Choroid plexus epithelial cell (primary cell): ENCODE data around the gene PCNA.
A peak's percentile ranks its signal among the peaks of the same experiment; 100 is the strongest.

Experiments
- DNase-seq: peaks from one replicate; pipeline ENCODE4 v3.0.0-alpha.2; 2010; ENCODE audit warnings: low read depth
- H3K4me3 ChIP-seq: 2 replicates; pipeline ENCODE4 v1.5.1; 2011; ENCODE audit warnings: low read depth, mild to moderate bottlenecking, control low read depth, low read length, moderate library complexity
- CTCF ChIP-seq: conservative IDR thresholded peaks from 2 replicates; pipeline ENCODE4 v1.5.1; 2011; ENCODE audit warnings: low read depth, mild to moderate bottlenecking, control low read depth, inconsistent platforms, low read length, moderate library complexity

Gene PCNA

GRCh38 chr20:5156675-5157448 lies 37.1 kb upstream of the PCNA start:
- no peak overlapping the region for H3K4me3 ChIP-seq
- no peak for TF ChIP-seq CTCF
- peak; percentile 41 for DNase-seq

GRCh38 chr20:5155404-5155803 lies 35.6 kb upstream of the PCNA start:
- no peak for TF ChIP-seq CTCF
- no peak overlapping the region for H3K4me3 ChIP-seq
- no peak for DNase-seq

- no peak for DNase-seq
- TF ChIP-seq CTCF: no peak
- H3K4me3 ChIP-seq: no peak overlapping the region
Measured at GRCh38 chr20:5154543-5154925, 34.8 kb upstream of the PCNA start.

GRCh38 chr20:5153612-5154542 lies 34.1 kb upstream of the PCNA start:
- TF ChIP-seq CTCF: no peak
- no peak for DNase-seq
- H3K4me3 ChIP-seq: no peak overlapping the region

- no peak for DNase-seq
Measured at GRCh38 chr20:5153152-5153467, 33.4 kb upstream of the PCNA start.

More at GRCh38 chr20:5153152-5153467, 33.4 kb upstream of the PCNA start:
- H3K4me3 ChIP-seq: no peak overlapping the region
- no peak for TF ChIP-seq CTCF
